GM12873 (cell line): ENCODE results near the gene SPCS1.

Experiments
- CTCF ChIP-seq: IDR thresholded peaks from 2 replicates; pipeline ENCODE4 v1.5.1; 2012; ENCODE audit warnings: low read depth, mild to moderate bottlenecking, moderate library complexity, low read length, control low read depth; ENCODE audit not compliant: insufficient read depth; ENCODE audit errors: missing control alignments

The SPCS1 gene

GRCh38 chr3:52721730-52722008 lies 15.8 kb downstream of the SPCS1 start:
- no peak for TF ChIP-seq CTCF

DNA sequence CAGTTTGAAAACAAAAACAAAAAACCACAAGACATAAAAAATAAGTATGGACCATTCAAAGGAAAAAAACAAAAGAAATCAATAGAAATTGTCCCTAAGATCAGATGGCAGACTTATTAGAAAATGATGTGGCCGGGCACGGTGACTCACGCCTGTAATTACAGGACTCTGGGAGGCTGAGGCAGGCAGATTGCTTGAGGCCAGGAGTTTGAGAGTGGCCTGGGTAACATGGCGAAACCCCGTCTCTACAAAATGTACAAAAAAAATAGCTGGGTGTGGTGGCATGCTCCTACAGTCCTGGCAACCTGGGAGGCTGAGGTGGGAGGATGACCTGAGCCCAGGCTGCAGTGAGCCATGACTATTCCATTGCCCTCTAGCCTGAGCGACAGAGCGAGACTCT lies 16.6 kb downstream of the SPCS1 start:
- no peak for TF ChIP-seq CTCF

GRCh38 chr3:52723935-52724334 lies 18.0 kb downstream of the SPCS1 start:
- no peak for TF ChIP-seq CTCF

DNA sequence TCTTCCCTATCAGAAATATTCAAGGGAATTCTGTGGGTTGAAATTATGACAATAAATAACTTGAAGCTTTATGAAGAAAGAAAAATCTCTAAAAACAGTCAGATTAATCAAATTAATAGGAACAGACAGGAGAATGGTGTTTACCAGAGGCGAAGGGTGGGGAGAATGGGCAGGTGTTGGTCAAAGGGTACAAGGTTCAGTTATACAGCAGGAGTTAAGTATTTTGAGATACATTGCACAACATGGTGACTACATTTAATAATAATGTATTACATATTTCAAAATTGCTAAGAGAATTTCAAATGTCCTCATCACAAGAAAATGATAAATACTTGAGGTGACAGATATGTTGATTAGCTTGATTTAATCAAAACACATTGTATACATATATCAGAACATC lies 18.6 kb downstream of the SPCS1 start:
- no peak for TF ChIP-seq CTCF

- no peak for TF ChIP-seq CTCF
Measured at GRCh38 chr3:52730681-52731080, 24.8 kb downstream of the SPCS1 start.

- TF ChIP-seq CTCF = no peak
Measured at GRCh38 chr3:52731590-52731989, 25.7 kb downstream of the SPCS1 start.

DNA sequence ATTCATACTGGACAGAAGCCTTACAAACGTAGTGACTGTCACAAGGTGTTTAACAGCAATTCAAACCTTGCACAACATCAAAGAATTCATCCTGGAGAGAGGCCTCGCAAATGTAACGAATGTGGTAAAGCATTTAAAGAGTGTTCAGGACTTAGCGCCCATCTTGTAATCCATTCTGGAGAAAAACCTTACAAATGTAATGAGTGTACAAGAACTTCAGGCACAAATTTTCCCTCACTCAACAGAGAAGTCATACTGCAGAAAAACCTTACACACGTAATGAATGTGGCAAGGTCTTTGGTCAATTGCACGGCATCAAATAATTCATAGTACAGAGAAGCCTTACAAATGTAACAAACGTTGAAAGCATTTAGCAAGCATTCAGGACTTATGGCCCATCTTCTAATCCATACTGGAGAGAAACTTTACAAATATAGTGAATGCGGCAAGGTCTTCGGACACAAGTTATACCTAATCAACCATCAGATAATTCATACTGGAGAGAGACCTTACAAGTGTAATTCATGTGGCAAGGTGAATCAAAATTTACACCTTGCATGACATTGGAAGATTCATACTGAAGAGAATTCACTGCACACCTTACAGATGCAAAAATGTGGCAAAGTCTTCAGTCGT lies 27.5 kb downstream of the SPCS1 start:
- no peak for TF ChIP-seq CTCF
